HG03378 (cell line): ENCODE data around the gene DTX1.

Experiments used
- ATAC-seq: cut with Tn5 transposase; IDR thresholded peaks from one replicate; pipeline ENCODE4 v1.9.1; 2021; ENCODE audit warnings: mild to moderate bottlenecking, moderate library complexity; ENCODE audit not compliant: unreplicated experiment

Gene DTX1

GRCh38 chr12:113056631-113057488 lies at the start of gene DTX1:
TSS of gene DTX1 (plus strand) at chr12:113056730. CDS start at chr12:113058193, 1,463 bp downstream.
- ATAC-seq, result no peak

GRCh38 chr12:113007166-113007565 lies 49.4 kb upstream of the DTX1 start:
- no peak for ATAC-seq

- ATAC-seq, result no peak
Measured at GRCh38 chr12:113010701-113011100, 45.8 kb upstream of the DTX1 start.

GRCh38 chr12:113014565-113014964 lies 42.0 kb upstream of the DTX1 start:
- no peak for ATAC-seq

GRCh38 chr12:113016796-113017195 lies 39.7 kb upstream of the DTX1 start:
- no peak for ATAC-seq

GRCh38 chr12:113019025-113019424 lies 37.5 kb upstream of the DTX1 start:
- ATAC-seq, result no peak

GRCh38 chr12:113021500-113021899 lies 35.0 kb upstream of the DTX1 start:
- no peak for ATAC-seq

GRCh38 chr12:113022563-113023297 lies 33.8 kb upstream of the DTX1 start:
- no peak for ATAC-seq

GRCh38 chr12:113027726-113028125 lies 28.8 kb upstream of the DTX1 start:
- ATAC-seq, result no peak

- no peak for ATAC-seq
Measured at GRCh38 chr12:113030875-113031525, 25.5 kb upstream of the DTX1 start.

GRCh38 chr12:113039911-113040445 lies 16.6 kb upstream of the DTX1 start:
- ATAC-seq, result no peak

GRCh38 chr12:113040722-113041171 lies 15.8 kb upstream of the DTX1 start:
- ATAC-seq, result no peak

- no peak for ATAC-seq
Measured at GRCh38 chr12:113041560-113041959, 15.0 kb upstream of the DTX1 start.

- ATAC-seq, result no peak
Measured at GRCh38 chr12:113043240-113043639, 13.3 kb upstream of the DTX1 start.

- ATAC-seq, result no peak
Measured at GRCh38 chr12:113044516-113044915, 12.0 kb upstream of the DTX1 start.

- no peak for ATAC-seq
Measured at GRCh38 chr12:113048716-113049127, 7.8 kb upstream of the DTX1 start.

GRCh38 chr12:113049976-113050742 lies 6.4 kb upstream of the DTX1 start:
- no peak for ATAC-seq

- ATAC-seq, result no peak
Measured at GRCh38 chr12:113050795-113051194, 5.7 kb upstream of the DTX1 start.

- no peak for ATAC-seq
Measured at GRCh38 chr12:113051759-113052158, 4.8 kb upstream of the DTX1 start.

- no peak for ATAC-seq
Measured at GRCh38 chr12:113052326-113052725, 4.2 kb upstream of the DTX1 start.
